Suprapubic skin (tissue), 4 donors: Measurements from ENCODE around the gene SERHL2. TPM values are rescaled to one million over a fixed set of nuclear protein-coding genes. Genes with fewer than 3 reads are reported as not detected.

Experiments
- DNase-seq, 2 donors: peaks; one replicate each; pipeline ENCODE4 v3.0.0-alpha.2; 2019; ENCODE audit warnings: low spot score in 2 of 2
- H3K27ac ChIP-seq: fragments of 200-600 bp; sonication (generic); one replicate; pipeline ENCODE4 v1.5.1; 2019
- H3K27me3 ChIP-seq: fragments of 200-600 bp; sonication (generic); one replicate; pipeline ENCODE4 v1.5.1; 2019
- H3K36me3 ChIP-seq: fragments of 200-600 bp; sonication (generic); one replicate; pipeline ENCODE4 v1.5.1; 2019
- H3K4me1 ChIP-seq: fragments of 200-600 bp; sonication (generic); one replicate; pipeline ENCODE4 v1.5.1; 2019
- H3K4me3 ChIP-seq: fragments of 200-600 bp; sonication (generic); one replicate; pipeline ENCODE4 v1.5.1; 2019; ENCODE audit warnings: mild to moderate bottlenecking
- H3K9me3 ChIP-seq: fragments of 200-600 bp; sonication (generic); one replicate; pipeline ENCODE4 v1.5.1; 2019
- CTCF ChIP-seq, 2 donors: fragments of 200-600 bp in 1 of 2; fragments of 450-650 bp in 1 of 2; sonication (generic) in 1 of 2; IDR thresholded peaks; one replicate each; pipeline ENCODE4 v1.5.1; 2016 to 2019; ENCODE audit warnings: antibody characterized with exemption in 2 of 2, mild to moderate bottlenecking in 1 of 2, moderate library complexity in 1 of 2
- EP300 ChIP-seq: sonication (generic); formaldehyde crosslinking; IDR thresholded peaks from one replicate; pipeline ENCODE4 v1.6.1; 2017; ENCODE audit warnings: antibody characterized with exemption
- POLR2A ChIP-seq, 2 donors: fragments of 450-650 bp; IDR thresholded peaks; one replicate each; pipeline ENCODE4 v1.6.1; 2017; ENCODE audit warnings: antibody characterized with exemption in 2 of 2, mild to moderate bottlenecking in 2 of 2, moderate library complexity in 2 of 2
- POLR2AphosphoS5 ChIP-seq, 3 donors: sonication (generic); formaldehyde crosslinking; IDR thresholded peaks; one replicate each; pipeline ENCODE4 v1.6.1; 2017; ENCODE audit warnings: antibody characterized with exemption in 3 of 3
- WGBS: methylation state at CpG from one replicate; pipeline ENCODE4 v1.1.5; 2018; 5-methylcytosine and 5-hydroxymethylcytosine counted together
- total RNA-seq, 4 donors: library from RNA; depleted of rRNA; stranded (reverse); fragments of >200 nt; gene quantifications; one replicate each; pipeline ENCODE4 v1.1.0, GENCODE V29; 2016

Gene SERHL2
- total RNA-seq, 4 donors from 2014 or later, result 13.0 to 96.1 (median 52.1) TPM

- peak in 1 of 2 donors; percentile 76 for DNase-seq
- Histone ChIP-seq H3K4me3 (no peak overlapping the region), H3K27ac (no peak overlapping the region), H3K9me3 (no peaks in the 10 kb centered on the region), H3K4me1 (peaks cover 55% of the 10 kb centered on the region), H3K36me3 (peaks cover 35% of the 10 kb centered on the region), H3K27me3 (no peaks in the 10 kb centered on the region)
- TF ChIP-seq POLR2AphosphoS5 (IDR thresholded peaks at IDR 0.05) (no peak), CTCF (IDR thresholded peaks at IDR 0.05) (no peak), EP300 (no peak), POLR2A (IDR thresholded peaks at IDR 0.05) (no peak)
- 90% methylated on average over 19 of the region's 35 CpGs for WGBS
These were observed 65.7 kb downstream of the SERHL2 start for GRCh38 chr22:42619261-42620063.

GRCh38 chr22:42620084-42620483 lies 66.3 kb downstream of the SERHL2 start:
- Histone ChIP-seq H3K9me3 (no peaks in the 10 kb centered on the region), H3K4me1 (peaks cover 55% of the 10 kb centered on the region), H3K4me3 (no peak overlapping the region), H3K27ac (peak overlapping the region; percentile 70), H3K27me3 (no peaks in the 10 kb centered on the region), H3K36me3 (peaks cover 40% of the 10 kb centered on the region)
- TF ChIP-seq POLR2A (IDR thresholded peaks at IDR 0.05), result no peak
- no peak for TF ChIP-seq POLR2AphosphoS5 (IDR thresholded peaks at IDR 0.05)
- no peak for TF ChIP-seq EP300
- TF ChIP-seq CTCF (IDR thresholded peaks at IDR 0.05), result no peak
- DNase-seq, result no peak
- WGBS, result 84% methylated on average over 3 of the region's 4 CpGs

GRCh38 chr22:42621505-42622002 lies 67.8 kb downstream of the SERHL2 start:
- peak; percentile 87 to 89 for DNase-seq
- H3K27me3 ChIP-seq, result no peaks in the 10 kb centered on the region
- no peak overlapping the region for H3K4me3 ChIP-seq
- peaks cover 55% of the 10 kb centered on the region for H3K36me3 ChIP-seq
- WGBS, result 45% methylated on average over 9 of the region's 11 CpGs
- H3K9me3 ChIP-seq, result no peaks in the 10 kb centered on the region
- peaks cover 41% of the 10 kb centered on the region for H3K4me1 ChIP-seq
- TF ChIP-seq EP300, result no peak
- TF ChIP-seq CTCF (IDR thresholded peaks at IDR 0.05), result peak; percentile 79 to 91
- TF ChIP-seq POLR2AphosphoS5 (IDR thresholded peaks at IDR 0.05), result peak in 1 of 3 donors; percentile 12
- no peak for TF ChIP-seq POLR2A (IDR thresholded peaks at IDR 0.05)
- H3K27ac ChIP-seq, result peak overlapping the region; percentile 70

GRCh38 chr22:42622061-42622710 lies 68.4 kb downstream of the SERHL2 start:
- Histone ChIP-seq H3K4me3 (no peak overlapping the region), H3K27me3 (no peaks in the 10 kb centered on the region), H3K36me3 (peaks cover 61% of the 10 kb centered on the region), H3K4me1 (peaks cover 35% of the 10 kb centered on the region), H3K9me3 (no peaks in the 10 kb centered on the region), H3K27ac (peak overlapping the region; percentile 70)
- no peak for TF ChIP-seq POLR2AphosphoS5 (IDR thresholded peaks at IDR 0.05)
- 84% methylated on average over 15 of the region's 20 CpGs for WGBS
- no peak for DNase-seq

DNA sequence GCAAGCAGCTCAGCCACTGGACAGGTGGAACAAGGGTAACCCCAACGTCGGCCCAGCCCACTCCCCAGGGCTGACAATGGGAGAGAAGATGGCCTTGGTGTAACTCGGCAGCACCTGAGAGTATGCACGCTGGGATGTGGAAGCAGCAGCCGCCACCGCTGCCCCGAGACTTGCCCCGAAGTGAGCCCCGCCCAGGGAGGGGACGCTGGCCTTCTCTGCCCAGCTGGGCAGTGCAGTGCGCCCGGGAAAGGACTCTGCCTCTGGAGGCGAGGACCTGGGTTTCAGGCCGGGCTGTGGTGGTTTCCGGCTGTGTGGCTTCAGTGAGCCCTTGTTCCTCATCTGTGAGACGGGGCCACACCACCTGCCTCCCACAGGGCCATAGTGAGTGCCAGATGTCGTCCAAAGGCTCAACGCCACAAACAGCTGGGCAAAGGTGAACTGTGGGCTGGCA lies 69.6 kb downstream of the SERHL2 start:
- TF ChIP-seq POLR2AphosphoS5 (IDR thresholded peaks at IDR 0.05) (no peak), POLR2A (IDR thresholded peaks at IDR 0.05) (no peak), CTCF (IDR thresholded peaks at IDR 0.05) (no peak), EP300 (no peak)
- peaks cover 72% of the 10 kb centered on the region for H3K36me3 ChIP-seq
- H3K27ac ChIP-seq, result no peak overlapping the region
- H3K9me3 ChIP-seq, result no peaks in the 10 kb centered on the region
- no peaks in the 10 kb centered on the region for H3K27me3 ChIP-seq
- peaks cover 29% of the 10 kb centered on the region for H3K4me1 ChIP-seq
- 69% methylated on average over 5 of the region's 18 CpGs for WGBS
- DNase-seq, result peak in 1 of 2 donors; percentile 77
- no peak overlapping the region for H3K4me3 ChIP-seq

Other genes with a start within 250 kb of the SERHL2 start
- 1 to 10 TPM in 2 of 4 donors, under 1 TPM in 2; 0.70 to 3.1 (median 0.97) TPM for gene NFAM1, start 121.6 kb upstream of the SERHL2 start, total RNA-seq
- 10 to 100 TPM; 19.0 to 31.3 (median 23.5) TPM for gene RRP7A, start 34.2 kb upstream of the SERHL2 start, total RNA-seq
- 10 to 100 TPM; 32.4 to 61.1 (median 45.7) TPM for gene POLDIP3, start 60.9 kb downstream of the SERHL2 start, total RNA-seq
- gene ATP5MGL, start 86.6 kb downstream of the SERHL2 start, total RNA-seq, result 1 to 10 TPM in 3 of 4 donors, not detected in 1; 1.3 to 3.9 (median 1.5) TPM
- 100 to 1,000 TPM; 107 to 159 (median 138) TPM for gene CYB5R3, start 95.4 kb downstream of the SERHL2 start, total RNA-seq
- gene A4GALT, start 166.9 kb downstream of the SERHL2 start, total RNA-seq, result 10 to 100 TPM in 2 of 4 donors, 1 to 10 TPM in 2; 6.7 to 11.6 (median 8.8) TPM